Heart left ventricle (tissue), 13 donors: Measurements from ENCODE around the gene LRIF1.

Source experiments
- CTCF ChIP-seq, 12 donors: fragments of 200-600 bp; sonication (generic) in 4 of 12; IDR thresholded peaks; one replicate each; pipeline versions ENCODE4 v1.5.0 to v1.8.0; 2018 to 2022; ENCODE audit warnings: antibody characterized with exemption in 12 of 12, mild to moderate bottlenecking in 5 of 12
- POLR2A ChIP-seq, 2 donors: fragments of 450-650 bp; IDR thresholded peaks; one replicate each; pipeline ENCODE4 v1.6.1; 2017; ENCODE audit warnings: antibody characterized with exemption in 2 of 2, mild to moderate bottlenecking in 2 of 2, moderate library complexity in 2 of 2
- donor health status: ischemic (EF 13 %, LVEDD 7.1; RV severe dilation, severe dysfunction).
- donor health status: DM: no; HTN: yes; CAD: no.
- donor health status: DM: no; HTN: no; CAD: no.
- donor health status: ischemic (EF 25% LVEDD 6.9; RV normal size, moderate dysfunction).
- donor health status: ischemic (EF 25% LVEDD 5.7; RV mildly dilated, moderate dysfunction).
- donor health status: ischemic (EF 35%, LVEDD 5.7; RV mildly dilated, moderate dysfunction).
- donor health status: nonischemic (EF 11% LVEDD 7.7; RV severe dilation, severe dysfunction).
- donor health status: DM: yes; HTN: yes; CAD: no.
- donor health status: PGD.
- donor health status: ischemic (EF 29% LVEDD 5.4; RV normal size, mild dysfunction).
- donor health status: nonischemic (EF 23%, LVEDD 6.1; RV moderate dilation, normal function).

DNA sequence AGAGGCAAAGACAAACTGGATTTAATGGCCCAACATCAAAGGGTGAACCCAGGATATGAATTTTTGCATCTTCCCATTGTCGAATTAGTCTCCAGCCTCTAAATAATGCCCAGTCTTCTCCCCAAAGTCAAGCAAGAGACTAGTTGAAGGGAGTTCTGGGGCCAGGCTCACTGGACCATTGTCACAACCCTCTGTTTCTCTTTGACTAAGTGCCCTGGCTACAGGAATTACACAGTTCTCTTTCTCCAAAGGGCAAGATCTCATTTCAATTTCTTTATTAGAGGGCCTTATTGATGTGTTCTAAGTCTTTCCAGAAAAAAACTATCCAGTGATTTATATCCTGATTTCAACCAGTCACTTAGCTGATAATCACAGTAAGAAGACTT, 64.3 kb downstream of the LRIF1 start:
- no peak for TF ChIP-seq CTCF (IDR thresholded peaks at IDR 0.05)
- no peak for TF ChIP-seq POLR2A (IDR thresholded peaks at IDR 0.05)
